Prostate gland (tissue), 2 donors: ENCODE measurements around the gene RHOT2. TPM values are rescaled to one million over a fixed set of nuclear protein-coding genes. Genes with fewer than 3 reads are reported as not detected.
A peak's percentile ranks its signal among the peaks of the same experiment; 100 is the strongest.

Experiments used
- DNase-seq: peaks from one replicate; pipeline ENCODE4 v3.0.0-alpha.2; 2019; ENCODE audit warnings: low spot score
- H3K27ac ChIP-seq, 2 donors: fragments of 200-600 bp; sonication (generic); 2 replicates each; pipeline ENCODE4 v1.5.1; 2017 to 2019
- H3K27me3 ChIP-seq: fragments of 200-600 bp; sonication (generic); replicated peaks from 2 replicates; pipeline ENCODE4 v1.5.1; 2019; ENCODE audit not compliant: insufficient read depth
- H3K36me3 ChIP-seq, 2 donors: fragments of 200-600 bp; sonication (generic); 1 replicate in 1 of 2; 2 replicates in 1 of 2; pipeline versions ENCODE4 v1.5.1 to v1.8.1; 2017 to 2019
- H3K4me1 ChIP-seq: fragments of 200-600 bp; sonication (generic); replicated peaks from 2 replicates; pipeline ENCODE4 v1.5.1; 2019
- H3K4me3 ChIP-seq, 2 donors: fragments of 200-600 bp; sonication (generic); 2 replicates each; pipeline ENCODE4 v1.5.1; 2017 to 2019
- H3K9me3 ChIP-seq: fragments of 200-600 bp; sonication (generic); 2 replicates; pipeline ENCODE4 v1.5.1; 2017
- POLR2A ChIP-seq: fragments of 450-650 bp; IDR thresholded peaks from one replicate; pipeline ENCODE4 v1.6.1; 2016; ENCODE audit warnings: antibody characterized with exemption, mild to moderate bottlenecking
- POLR2AphosphoS5 ChIP-seq: sonication (generic); formaldehyde crosslinking; IDR thresholded peaks from one replicate; pipeline ENCODE4 v1.6.1; 2017; ENCODE audit warnings: antibody characterized with exemption
- WGBS: methylation state at CpG from one replicate; pipeline ENCODE4 v1.1.5; 2018; 5-methylcytosine and 5-hydroxymethylcytosine counted together
- intact Hi-C: fragments of 100-400 bp; cut with DNase I; formaldehyde crosslinking; loops from one replicate; pipeline ENCODE4 v1.14.2; 2022
- total RNA-seq, 2 donors: library from RNA; depleted of rRNA; stranded (reverse); fragments of >200 nt; gene quantifications; one replicate each; pipeline ENCODE4 v1.1.0, GENCODE V29; 2016
- TF ChIP-seq, protein P1 (sequence below), 4 experiments: fragments of 200-600 bp in 2 of 4; fragments of 450-650 bp in 2 of 4; sonication (generic) in 2 of 4; IDR thresholded peaks; 1 replicate in 3 of 4; 2 replicates in 1 of 4; pipeline ENCODE4 v1.5.1; 2016 to 2019; ENCODE audit warnings: antibody characterized with exemption in 4 of 4, mild to moderate bottlenecking in 2 of 4, moderate library complexity in 2 of 4

RHOT2 gene
- total RNA-seq, 2 donors from 2014 or later = 101 to 169 TPM

GRCh38 chr16:694863-695354 lies 27.0 kb downstream of the RHOT2 start:
- Histone ChIP-seq H3K4me3 (peak overlapping the region; percentile 8 to 17), H3K36me3 (no peaks in the 10 kb centered on the region), H3K9me3 (no peaks in the 10 kb centered on the region), H3K4me1 (peaks cover 7% of the 10 kb centered on the region), H3K27me3 (peaks cover 23% of the 10 kb centered on the region), H3K27ac (no peak overlapping the region)
- TF ChIP-seq, protein P1, sequence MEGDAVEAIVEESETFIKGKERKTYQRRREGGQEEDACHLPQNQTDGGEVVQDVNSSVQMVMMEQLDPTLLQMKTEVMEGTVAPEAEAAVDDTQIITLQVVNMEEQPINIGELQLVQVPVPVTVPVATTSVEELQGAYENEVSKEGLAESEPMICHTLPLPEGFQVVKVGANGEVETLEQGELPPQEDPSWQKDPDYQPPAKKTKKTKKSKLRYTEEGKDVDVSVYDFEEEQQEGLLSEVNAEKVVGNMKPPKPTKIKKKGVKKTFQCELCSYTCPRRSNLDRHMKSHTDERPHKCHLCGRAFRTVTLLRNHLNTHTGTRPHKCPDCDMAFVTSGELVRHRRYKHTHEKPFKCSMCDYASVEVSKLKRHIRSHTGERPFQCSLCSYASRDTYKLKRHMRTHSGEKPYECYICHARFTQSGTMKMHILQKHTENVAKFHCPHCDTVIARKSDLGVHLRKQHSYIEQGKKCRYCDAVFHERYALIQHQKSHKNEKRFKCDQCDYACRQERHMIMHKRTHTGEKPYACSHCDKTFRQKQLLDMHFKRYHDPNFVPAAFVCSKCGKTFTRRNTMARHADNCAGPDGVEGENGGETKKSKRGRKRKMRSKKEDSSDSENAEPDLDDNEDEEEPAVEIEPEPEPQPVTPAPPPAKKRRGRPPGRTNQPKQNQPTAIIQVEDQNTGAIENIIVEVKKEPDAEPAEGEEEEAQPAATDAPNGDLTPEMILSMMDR (IDR thresholded peaks at IDR 0.05) = no peak
- TF ChIP-seq POLR2A (no peak), POLR2AphosphoS5 (no peak)
- WGBS = under 1% methylated on average over 31 of the region's 37 CpGs
- DNase-seq = no peak
- intact Hi-C loops = no loop called here

- WGBS = 4% methylated on average over 58 of the region's 71 CpGs
- no peak overlapping the region for H3K4me3 ChIP-seq
- H3K36me3 ChIP-seq = no peaks in the 10 kb centered on the region
- TF ChIP-seq, protein P1 (IDR thresholded peaks at IDR 0.05) = peak in 1 of 4 experiments; percentile 2
- TF ChIP-seq POLR2A = no peak
- peaks cover 7% of the 10 kb centered on the region for H3K4me1 ChIP-seq
- H3K27ac ChIP-seq = no peak overlapping the region
- no peak for DNase-seq
- H3K9me3 ChIP-seq = no peaks in the 10 kb centered on the region
- intact Hi-C loops = no loop called here
- H3K27me3 ChIP-seq = peaks cover 23% of the 10 kb centered on the region
These were observed 27.6 kb downstream of the RHOT2 start for GRCh38 chr16:695355-696089.

GRCh38 chr16:698911-699671 lies 31.2 kb downstream of the RHOT2 start:
- DNase-seq = no peak
- intact Hi-C loops = no loop called here
- Histone ChIP-seq H3K27me3 (peaks cover 26% of the 10 kb centered on the region), H3K27ac (no peak overlapping the region), H3K4me3 (no peak overlapping the region), H3K4me1 (peaks cover 4% of the 10 kb centered on the region), H3K36me3 (no peaks in the 10 kb centered on the region), H3K9me3 (no peaks in the 10 kb centered on the region)
- 83% methylated on average over 16 of the region's 19 CpGs for WGBS
- TF ChIP-seq, protein P1 (IDR thresholded peaks at IDR 0.05) = no peak
- TF ChIP-seq POLR2AphosphoS5 = no peak
- TF ChIP-seq POLR2A = no peak

DNA sequence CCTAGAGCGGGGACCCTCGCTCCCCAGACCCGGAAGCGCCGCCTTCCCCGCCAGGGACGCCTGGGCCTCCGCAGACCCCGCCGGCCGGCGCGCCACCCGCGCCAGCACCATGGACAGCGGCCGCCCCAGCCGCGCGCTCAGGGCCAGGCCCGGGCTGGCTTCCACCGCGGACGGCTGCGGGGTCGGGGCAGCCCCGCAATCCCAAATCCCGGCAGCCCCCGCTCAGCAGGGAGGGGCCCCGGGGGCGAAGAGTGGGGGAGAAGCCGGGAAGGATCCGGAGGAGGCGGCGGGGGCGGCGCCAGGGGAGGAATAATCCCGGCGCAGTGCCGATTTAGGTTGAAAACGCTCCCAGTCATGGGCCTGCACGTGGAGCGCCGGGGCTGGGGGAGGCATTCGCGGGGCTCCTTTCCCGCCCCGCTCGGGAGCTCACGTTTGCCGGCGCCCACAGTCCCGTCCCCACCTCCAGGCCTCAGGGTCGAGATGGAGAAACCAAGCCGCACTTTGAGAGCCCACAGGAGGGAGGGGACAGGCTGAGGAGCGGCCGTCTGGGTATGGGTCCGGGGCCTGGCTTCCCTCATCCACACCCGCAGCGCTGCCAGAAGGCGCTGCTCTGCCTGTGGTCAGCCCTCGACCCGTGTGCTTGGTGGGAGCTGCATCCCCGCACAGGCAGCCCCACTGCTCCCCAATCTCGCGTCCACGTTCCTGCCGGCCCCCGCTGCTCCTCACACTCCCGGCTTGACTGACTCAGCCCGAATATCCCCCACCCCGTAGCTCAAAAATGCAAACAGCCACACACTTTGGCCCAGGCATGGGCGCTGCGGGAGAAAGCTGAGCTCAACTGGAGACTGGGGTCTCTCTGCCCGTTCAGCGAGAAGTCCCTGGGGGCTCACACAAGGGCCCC lies 33.0 kb downstream of the RHOT2 start:
- DNase-seq = no peak
- Histone ChIP-seq H3K4me3 (no peak overlapping the region), H3K27me3 (peaks cover 23% of the 10 kb centered on the region), H3K36me3 (no peaks in the 10 kb centered on the region), H3K9me3 (no peaks in the 10 kb centered on the region), H3K4me1 (no peaks in the 10 kb centered on the region), H3K27ac (no peak overlapping the region)
- intact Hi-C loops = no loop called here
- WGBS = 5% methylated on average over 59 of the region's 76 CpGs
- no peak for TF ChIP-seq POLR2AphosphoS5
- TF ChIP-seq, protein P1 (IDR thresholded peaks at IDR 0.05) = no peak
- TF ChIP-seq POLR2A = no peak
